Measurements from ENCODE around the gene SNAPC3. TPM values are rescaled to one million over a fixed set of nuclear protein-coding genes. Genes with fewer than 3 reads are reported as not detected.

SNAPC3 gene
- total and polyA plus RNA-seq, 2 of the 4 experiments (the other 2 are of a cell fraction): 22.0 to 31.0 TPM

DNA sequence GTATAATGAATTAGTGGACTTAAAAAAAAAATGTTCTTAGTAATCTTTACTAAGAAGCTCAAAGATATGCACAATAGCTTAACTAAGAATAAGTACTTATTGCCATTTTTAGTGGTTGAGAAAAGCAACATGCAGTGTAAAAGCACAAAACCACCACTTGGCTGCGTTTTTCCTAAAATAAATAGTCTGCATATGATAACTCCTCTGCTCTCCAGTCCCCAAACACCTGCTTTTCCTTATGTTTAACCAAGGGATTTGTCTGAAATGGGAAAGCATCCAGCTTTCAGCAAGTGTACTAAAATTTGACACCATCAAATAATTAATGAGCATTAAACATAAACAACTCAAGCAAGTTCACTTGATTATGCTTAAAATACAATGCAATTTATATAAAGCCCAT is 46.7 kb downstream of the SNAPC3 start:
- in situ Hi-C loops (cut with MboI; ENCODE audit: low sequenced_read_pairs) (no loop called here), dilution Hi-C loops (cut with HindIII; ENCODE audit: low sequenced_read_pairs, unreplicated experiment) (no loop called here), intact Hi-C loops (cut with micrococcal nuclease) (loop anchor here (5.0 kb wide), 1 partner anchor 138 kb away; no protein-coding TSS in a partner anchor)
- Histone ChIP-seq H3K4me2 (ENCODE audit: low read depth, low read length) (peak overlapping the region; percentile 31; the same call in 1 of the 2 replicates), H3K14ac (replicated peaks; ENCODE audit: low read depth, low read length) (no peak overlapping the region), H2BK120ac (ENCODE audit: low read depth, low read length) (no peak overlapping the region), H4K5ac (ENCODE audit: low read depth, low read length) (no peak overlapping the region), H3K27me3 (ENCODE audit: control insufficient read depth, insufficient read depth, low read length) (no peaks in the 10 kb centered on the region), H2BK20ac (ENCODE audit: low read depth, low read length) (no peak overlapping the region), H3K4me3 (ENCODE audit: insufficient read depth, low read depth, low read length) (no peak overlapping the region), H3K36me3 (ENCODE audit: control insufficient read depth, insufficient read depth, low read length) (peaks cover 10% of the 10 kb centered on the region), H3K23ac (ENCODE audit: low read depth, low read length) (no peak overlapping the region), H4K8ac (ENCODE audit: low read depth in 2 of 2, low read length in 2 of 2) (no peak overlapping the region), H3K4me1 (ENCODE audit: control insufficient read depth, insufficient read depth, low read length) (0 out of 2 replicates have a peak, but pooled peaks cover 1% of the 10 kb centered on the region), H3K9ac (ENCODE audit: low read depth, low read length) (no peak overlapping the region), H3K4ac (ENCODE audit: low read depth, low read length) (no peak overlapping the region), H3K27ac (ENCODE audit: insufficient read depth, low read length) (no peak overlapping the region), H2BK15ac (ENCODE audit: low read depth, low read length) (no peak overlapping the region), H2AK9ac (replicated peaks; ENCODE audit: low read depth, low read length, poor library complexity) (no peak overlapping the region), H2AFZ (replicated peaks; ENCODE audit: low read length, poor library complexity) (no peak overlapping the region), H3K18ac (ENCODE audit: low read depth, low read length) (no peak overlapping the region), H4K91ac (ENCODE audit: insufficient read depth, low read depth, low read length) (no peak overlapping the region), H2AK5ac (ENCODE audit: low read depth, low read length) (no peak overlapping the region), H3K9me3 (ENCODE audit: control insufficient read depth, insufficient read depth, low read length) (no peaks in the 10 kb centered on the region), H3K79me1 (ENCODE audit: low read depth in 1 of 2, low read length in 2 of 2) (peaks cover 4 to 10% of the 10 kb centered on the region in 2 experiments; a peak in 2 of 4 replicates), H3K9me1 (ENCODE audit: insufficient read depth, low read length) (no peaks in the 10 kb centered on the region; the same call in 1 of the 2 replicates), H3K56ac (ENCODE audit: extremely low read depth, insufficient read depth, low read length) (no peak overlapping the region), H2BK5ac (ENCODE audit: low read depth, low read length, poor library complexity, severe bottlenecking) (no peak overlapping the region), H4K20me1 (ENCODE audit: insufficient read depth, low read length) (no peaks in the 10 kb centered on the region)
- ChIA-PET POLR2A (ENCODE audit: unreplicated experiment) (no interaction called here), CTCF (interaction anchor here (0.6 to 0.7 kb wide), 2 partner anchors 15 to 114 kb away, joined by 3 to 4 read pairs; no protein-coding TSS in a partner anchor)
- ATAC-seq (ENCODE audit: low read depth): 0 out of 2 replicates have a peak, but pooled peaks have one; percentile 23
- BruUV-seq (replicated peaks): no TSS peak
- peak; percentile 46 for DNase-seq
- TF ChIP-seq BHLHE40 (IDR thresholded peaks at IDR 0.05; ENCODE audit: low read depth, low read length) (no peak), CEBPB (IDR thresholded peaks at IDR 0.05; ENCODE audit: low read depth, low read length) (no peak), SMC3 (IDR thresholded peaks at IDR 0.05; ENCODE audit: low read depth, low read length) (no peak), RCOR1 (IDR thresholded peaks at IDR 0.05; ENCODE audit: insufficient replicate concordance, low read length) (no peak), RAD21 (IDR thresholded peaks at IDR 0.05; ENCODE audit: low read length) (no peak)
- TF ChIP-seq, protein P1, sequence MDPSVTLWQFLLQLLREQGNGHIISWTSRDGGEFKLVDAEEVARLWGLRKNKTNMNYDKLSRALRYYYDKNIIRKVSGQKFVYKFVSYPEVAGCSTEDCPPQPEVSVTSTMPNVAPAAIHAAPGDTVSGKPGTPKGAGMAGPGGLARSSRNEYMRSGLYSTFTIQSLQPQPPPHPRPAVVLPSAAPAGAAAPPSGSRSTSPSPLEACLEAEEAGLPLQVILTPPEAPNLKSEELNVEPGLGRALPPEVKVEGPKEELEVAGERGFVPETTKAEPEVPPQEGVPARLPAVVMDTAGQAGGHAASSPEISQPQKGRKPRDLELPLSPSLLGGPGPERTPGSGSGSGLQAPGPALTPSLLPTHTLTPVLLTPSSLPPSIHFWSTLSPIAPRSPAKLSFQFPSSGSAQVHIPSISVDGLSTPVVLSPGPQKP (IDR thresholded peaks at IDR 0.05; ENCODE audit: borderline replicate concordance, low read depth, low read length): no peak
- TF ChIP-seq, protein P2, sequence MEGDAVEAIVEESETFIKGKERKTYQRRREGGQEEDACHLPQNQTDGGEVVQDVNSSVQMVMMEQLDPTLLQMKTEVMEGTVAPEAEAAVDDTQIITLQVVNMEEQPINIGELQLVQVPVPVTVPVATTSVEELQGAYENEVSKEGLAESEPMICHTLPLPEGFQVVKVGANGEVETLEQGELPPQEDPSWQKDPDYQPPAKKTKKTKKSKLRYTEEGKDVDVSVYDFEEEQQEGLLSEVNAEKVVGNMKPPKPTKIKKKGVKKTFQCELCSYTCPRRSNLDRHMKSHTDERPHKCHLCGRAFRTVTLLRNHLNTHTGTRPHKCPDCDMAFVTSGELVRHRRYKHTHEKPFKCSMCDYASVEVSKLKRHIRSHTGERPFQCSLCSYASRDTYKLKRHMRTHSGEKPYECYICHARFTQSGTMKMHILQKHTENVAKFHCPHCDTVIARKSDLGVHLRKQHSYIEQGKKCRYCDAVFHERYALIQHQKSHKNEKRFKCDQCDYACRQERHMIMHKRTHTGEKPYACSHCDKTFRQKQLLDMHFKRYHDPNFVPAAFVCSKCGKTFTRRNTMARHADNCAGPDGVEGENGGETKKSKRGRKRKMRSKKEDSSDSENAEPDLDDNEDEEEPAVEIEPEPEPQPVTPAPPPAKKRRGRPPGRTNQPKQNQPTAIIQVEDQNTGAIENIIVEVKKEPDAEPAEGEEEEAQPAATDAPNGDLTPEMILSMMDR (conservative IDR thresholded peaks at IDR 0.05; ENCODE audit: low read depth, low read length): no peak
- no CpG with 5 or more reads among the region's 1 CpG for WGBS, 2 experiments (ENCODE audit: extremely low coverage in 2 of 2, insufficient read length in 1 of 2)

All from IMR-90 (cell line).